GM18526 (cell line): Measurements from ENCODE around the gene CLDN14.

Source experiments
- POLR2A ChIP-seq: IDR thresholded peaks from 3 replicates; pipeline ENCODE4 v1.6.1; 2011; ENCODE audit not compliant: insufficient read length; ENCODE audit errors: extremely low read depth

The CLDN14 gene

GRCh38 chr21:36483095-36483494, 3.2 kb upstream of the CLDN14 start:
- TF ChIP-seq POLR2A = no peak

GRCh38 chr21:36482673-36483072, 2.8 kb upstream of the CLDN14 start:
- TF ChIP-seq POLR2A = no peak

GRCh38 chr21:36482181-36482580, 2.3 kb upstream of the CLDN14 start:
- TF ChIP-seq POLR2A = no peak

GRCh38 chr21:36481639-36482038, 1.7 kb upstream of the CLDN14 start:
- no peak for TF ChIP-seq POLR2A

GRCh38 chr21:36480618-36481017, 696 bp upstream of the CLDN14 start:
- TF ChIP-seq POLR2A = no peak

GRCh38 chr21:36478941-36479340, 981 bp downstream of the CLDN14 start:
- TF ChIP-seq POLR2A = no peak

GRCh38 chr21:36478207-36478701, 1.7 kb downstream of the CLDN14 start:
- no peak for TF ChIP-seq POLR2A

- TF ChIP-seq POLR2A = no peak
Observed at GRCh38 chr21:36477559-36477958, 2.4 kb downstream of the CLDN14 start.

GRCh38 chr21:36477001-36477400, 2.9 kb downstream of the CLDN14 start:
- no peak for TF ChIP-seq POLR2A

GRCh38 chr21:36474591-36474990, 5.3 kb downstream of the CLDN14 start:
- TF ChIP-seq POLR2A = no peak

- no peak for TF ChIP-seq POLR2A
Observed at GRCh38 chr21:36473203-36473602, 6.7 kb downstream of the CLDN14 start.

GRCh38 chr21:36472377-36472776, 7.5 kb downstream of the CLDN14 start:
- no peak for TF ChIP-seq POLR2A

- TF ChIP-seq POLR2A = no peak
Observed at GRCh38 chr21:36471254-36471723, 8.6 kb downstream of the CLDN14 start.

- no peak for TF ChIP-seq POLR2A
Observed at GRCh38 chr21:36470294-36470693, 9.6 kb downstream of the CLDN14 start.

GRCh38 chr21:36466061-36466511, 13.8 kb downstream of the CLDN14 start:
- TF ChIP-seq POLR2A = no peak

GRCh38 chr21:36465478-36465877, 14.4 kb downstream of the CLDN14 start:
- no peak for TF ChIP-seq POLR2A

GRCh38 chr21:36464590-36464989, 15.3 kb downstream of the CLDN14 start:
- no peak for TF ChIP-seq POLR2A
